Activated CD4-positive, alpha-beta T cell treated with anti-CD3 and anti-CD28 coated beads, Interleukin-2, amount 50 U/mL, for 4 hours (primary cell): ENCODE measurements around the gene NCEH1.
"Not testable (repeated sequence)": the region's sequence is repeated elsewhere in the genome, so short reads cannot be mapped to it uniquely, and the experiment has no call there.

Experiments
- DNase-seq, 2 experiments: peaks; one replicate each; pipeline ENCODE4 v3.0.0-alpha.2; 2020

NCEH1 gene

GRCh38 chr3:172710664-172711453 lies at the start of gene NCEH1:
NCEH1 (minus strand) TSS chr3:172711067; CDS start chr3:172710984, 83 bp downstream.
- peak; percentile 52 to 53 for DNase-seq

DNA sequence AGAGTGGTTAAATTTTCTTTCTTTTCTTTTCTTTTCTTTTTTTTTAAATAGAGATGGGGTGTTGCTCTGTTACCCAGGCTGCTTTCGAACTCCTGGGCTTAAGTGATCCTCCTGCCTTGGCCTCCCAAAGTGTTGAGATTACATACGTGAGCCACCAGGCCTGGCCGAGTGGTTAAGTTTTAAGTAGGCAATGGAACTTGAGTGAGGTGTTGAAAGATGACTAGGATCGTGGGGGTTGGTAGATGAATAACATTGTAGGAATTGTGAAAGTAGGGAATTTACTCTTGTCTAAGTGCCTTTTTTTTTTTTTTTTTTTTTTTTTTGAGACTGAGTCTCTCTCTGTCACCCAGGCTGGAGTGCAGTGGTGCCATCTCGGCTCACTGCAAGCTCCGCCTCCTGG lies 49.5 kb upstream of the NCEH1 start:
- DNase-seq: not testable (repeated sequence)

- DNase-seq: no peak
These were observed 42.3 kb upstream of the NCEH1 start for GRCh38 chr3:172753125-172753524.

DNA sequence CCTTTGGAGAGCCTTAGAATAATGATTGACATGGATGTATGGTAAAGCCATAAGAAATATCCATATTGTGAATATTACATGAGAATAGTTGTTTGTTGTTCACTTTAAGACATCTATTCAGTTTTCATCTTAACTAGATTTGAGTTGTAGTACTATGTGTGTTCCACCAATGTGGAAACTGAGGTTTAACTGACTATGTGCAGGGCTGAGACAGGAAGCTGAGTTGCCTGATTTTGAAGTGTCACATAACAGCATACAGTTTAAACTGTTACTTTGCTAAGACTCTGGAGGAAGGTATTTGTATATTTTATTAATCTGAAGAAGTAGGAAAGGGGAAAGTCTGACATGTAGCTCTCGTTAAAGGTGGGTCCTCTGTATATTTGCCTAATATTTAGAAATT lies 41.8 kb upstream of the NCEH1 start:
- DNase-seq: no peak

GRCh38 chr3:172751175-172751704 lies 40.4 kb upstream of the NCEH1 start:
- DNase-seq: no peak

GRCh38 chr3:172750368-172751174 lies 39.7 kb upstream of the NCEH1 start, which contains the start of gene ECT2:
ECT2 (plus strand) TSS chr3:172750726; CDS start chr3:172754531, 3,805 bp downstream.
- peak; percentile 96 to 97 for DNase-seq

- no peak for DNase-seq
These were observed 39.2 kb upstream of the NCEH1 start for GRCh38 chr3:172750069-172750367.

DNA sequence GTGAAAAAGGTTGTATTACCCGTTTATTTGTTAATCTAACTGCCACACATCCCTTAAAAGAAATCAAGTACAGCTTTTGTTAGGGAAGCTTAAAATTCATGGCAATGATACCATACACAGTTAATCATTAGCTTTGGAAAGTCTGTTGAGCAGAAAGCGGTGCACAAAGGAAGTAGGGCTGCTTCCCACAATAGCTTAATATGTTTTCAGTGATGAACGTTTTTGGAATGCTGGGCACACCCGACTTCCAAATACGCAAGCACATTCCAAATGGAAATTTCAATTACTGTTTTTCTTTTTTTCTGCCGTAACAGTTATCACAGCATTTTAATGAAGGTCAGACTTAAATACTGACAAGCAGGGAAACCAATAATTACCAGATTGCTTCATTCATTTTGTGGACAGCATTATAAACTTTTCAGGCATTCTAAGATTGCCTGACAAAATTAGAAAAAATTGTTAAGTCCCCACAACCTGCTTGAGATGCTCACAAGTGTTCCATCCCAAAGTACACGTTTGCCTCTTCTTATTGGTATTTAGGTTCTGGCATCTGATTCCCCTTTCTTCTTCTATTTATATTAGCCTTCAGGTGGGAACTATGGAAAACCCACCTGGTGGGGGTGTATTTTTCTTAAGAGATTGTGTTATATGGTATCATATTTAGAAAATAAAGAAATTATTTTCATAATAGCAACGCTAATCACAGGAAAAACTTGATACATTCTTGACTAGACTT lies 38.5 kb upstream of the NCEH1 start:
- no peak for DNase-seq

GRCh38 chr3:172746475-172746874 lies 35.6 kb upstream of the NCEH1 start:
- no peak for DNase-seq

DNA sequence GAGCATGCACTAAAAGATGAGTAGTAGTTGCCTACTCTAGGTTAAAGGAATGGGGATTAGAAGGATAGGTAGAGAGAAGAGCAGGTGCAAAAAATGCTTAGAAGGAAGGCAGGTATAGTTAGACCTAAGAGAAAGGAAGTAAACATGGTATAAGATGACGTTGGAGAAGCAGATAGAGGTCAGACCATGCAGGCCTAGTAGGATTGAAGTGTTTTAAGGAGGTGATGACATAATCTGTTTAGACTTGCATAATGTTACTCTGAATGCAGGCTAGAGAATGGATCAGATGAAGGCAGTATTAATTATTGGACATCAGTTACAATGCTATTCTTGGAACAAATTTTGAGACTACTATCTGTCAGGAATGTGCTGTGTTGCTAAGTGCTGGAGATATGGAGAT lies 28.6 kb upstream of the NCEH1 start:
- DNase-seq: no peak

DNA sequence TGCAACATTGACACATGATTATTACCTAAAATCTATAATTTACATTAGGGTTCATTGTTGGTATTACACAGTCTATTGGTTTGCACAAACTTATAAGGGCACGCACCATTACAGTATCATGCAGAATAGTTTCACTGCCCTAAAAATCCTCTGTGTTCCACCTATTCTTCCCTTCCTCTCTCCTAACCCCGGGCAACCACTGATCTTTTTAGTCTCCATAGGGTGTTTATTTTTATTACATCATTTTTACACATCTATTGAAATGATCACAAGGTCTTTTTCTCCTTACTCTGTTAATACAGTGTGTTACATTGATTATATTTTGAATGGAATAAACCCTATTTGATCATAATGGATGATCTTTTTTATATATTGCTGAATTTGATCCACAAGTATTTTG lies 24.1 kb upstream of the NCEH1 start:
- DNase-seq: no peak

DNA sequence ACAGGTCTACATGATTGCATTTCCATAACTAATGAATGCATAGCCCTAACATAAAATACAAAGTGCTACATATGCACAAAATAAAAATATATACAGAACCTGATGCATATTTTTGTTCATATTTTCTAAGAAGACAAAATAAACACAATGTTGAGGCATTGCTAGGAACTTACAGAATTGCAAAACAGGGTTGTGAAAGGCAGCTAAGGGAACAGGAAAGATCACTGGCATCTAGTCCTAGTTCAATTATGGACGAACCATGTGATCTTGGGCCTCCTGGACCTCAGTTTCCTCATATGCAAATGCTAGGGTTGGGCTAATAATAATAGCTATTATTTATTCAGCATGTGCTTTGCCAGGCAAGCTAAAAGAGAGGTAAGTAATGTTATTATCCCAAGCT lies 15.5 kb upstream of the NCEH1 start:
- no peak for DNase-seq

DNA sequence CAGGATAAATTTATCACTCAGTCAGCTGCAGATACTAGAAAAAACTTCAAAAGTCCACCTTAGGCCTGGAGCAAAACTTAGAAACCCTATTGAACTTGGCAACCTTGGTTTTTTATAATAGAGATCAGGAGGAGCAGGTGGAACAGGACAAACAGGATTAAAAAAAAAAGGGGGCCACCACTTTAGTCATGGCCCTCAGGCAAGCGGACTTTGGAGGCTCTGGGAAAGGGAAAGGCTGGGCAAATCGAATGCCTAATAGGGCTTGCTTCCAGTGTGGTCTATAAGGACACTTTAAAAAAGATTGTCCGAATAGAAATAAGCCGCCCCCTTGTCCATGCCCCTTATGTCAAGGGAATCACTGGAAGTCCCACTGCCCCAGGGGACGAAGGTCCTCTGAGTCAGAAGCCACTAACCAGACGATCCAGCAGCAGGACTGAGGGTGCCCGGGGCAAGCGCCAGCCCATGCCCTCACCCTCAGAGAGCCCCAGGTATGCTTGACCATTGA lies 11.7 kb upstream of the NCEH1 start:
- DNase-seq: not testable (repeated sequence)

DNA sequence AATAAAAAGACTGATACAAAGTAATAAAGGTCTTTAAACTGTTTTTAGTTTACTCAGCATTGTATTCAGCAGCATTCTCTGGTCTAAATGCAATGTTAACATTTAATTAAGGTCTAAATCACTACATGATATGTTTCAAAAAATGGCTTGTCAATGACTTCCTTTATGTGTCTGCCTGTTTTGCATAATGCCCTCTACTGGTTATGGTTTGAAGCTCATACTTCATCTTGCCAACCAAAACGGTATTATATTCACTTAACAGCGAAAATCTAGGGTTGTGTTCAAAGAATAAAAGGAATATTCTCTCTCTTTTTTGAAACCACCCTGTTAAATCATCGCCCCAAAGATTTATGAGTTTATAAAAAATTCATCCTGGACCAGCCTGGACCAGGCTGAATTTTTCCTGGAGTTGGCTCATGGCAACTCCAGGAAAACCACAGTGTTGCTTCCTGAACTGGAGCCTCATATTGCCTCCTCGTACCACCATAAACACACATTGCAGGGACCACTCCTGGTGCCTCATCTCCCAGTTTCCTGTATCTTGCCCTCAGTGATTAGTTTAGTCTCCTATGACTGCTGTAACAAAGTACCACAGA lies 6.7 kb upstream of the NCEH1 start:
- no peak for DNase-seq

GRCh38 chr3:172716476-172716875 lies 5.6 kb upstream of the NCEH1 start:
- no peak for DNase-seq

- DNase-seq: no peak
These were observed 2.4 kb upstream of the NCEH1 start for GRCh38 chr3:172713316-172713715.

- no peak for DNase-seq
These were observed 558 bp upstream of the NCEH1 start for GRCh38 chr3:172711454-172711795.

DNA sequence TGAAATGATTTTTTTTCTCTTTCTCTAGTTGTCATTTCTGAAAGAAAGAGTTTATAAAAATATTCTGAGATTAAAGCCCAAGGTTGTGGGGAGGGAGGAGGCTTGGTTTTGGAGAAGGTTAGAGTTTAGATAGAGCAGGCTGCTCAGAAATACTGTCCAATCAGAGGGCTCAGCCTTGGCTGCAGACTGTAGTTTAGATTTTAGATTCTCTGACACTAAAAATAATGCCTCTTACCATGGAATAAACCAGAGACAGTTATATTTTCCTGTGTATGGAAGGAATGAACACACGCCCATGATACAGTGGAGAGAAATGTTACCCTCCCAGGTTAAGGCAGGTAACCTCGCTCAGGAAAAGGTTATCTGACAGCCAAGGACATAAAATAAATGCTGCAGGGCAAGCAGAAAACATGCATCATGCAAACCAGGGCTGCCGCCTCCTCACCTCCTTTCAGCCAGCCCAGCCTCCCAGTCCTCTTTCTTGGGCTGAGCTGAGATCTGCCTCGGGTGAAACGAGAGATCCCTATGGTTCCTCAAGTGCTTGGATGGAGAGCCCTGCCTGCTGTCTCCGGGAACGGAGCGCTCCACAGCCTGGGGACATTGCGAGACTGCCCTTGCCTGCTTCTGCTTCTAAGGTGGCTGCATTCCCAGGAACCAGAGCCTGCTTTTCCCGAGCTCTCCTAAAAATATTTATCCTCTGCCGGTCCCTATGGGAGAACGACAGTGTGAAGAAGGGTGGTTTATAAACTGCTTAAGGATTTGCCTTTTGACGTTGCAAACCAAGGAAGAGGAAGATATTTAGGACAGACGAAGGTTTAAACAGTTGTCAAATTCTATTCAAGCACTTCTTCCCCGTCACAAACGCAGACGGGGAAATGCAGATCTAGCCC lies 848 bp downstream of the NCEH1 start:
- DNase-seq: peak in 1 of 2 experiments; percentile 1

DNA sequence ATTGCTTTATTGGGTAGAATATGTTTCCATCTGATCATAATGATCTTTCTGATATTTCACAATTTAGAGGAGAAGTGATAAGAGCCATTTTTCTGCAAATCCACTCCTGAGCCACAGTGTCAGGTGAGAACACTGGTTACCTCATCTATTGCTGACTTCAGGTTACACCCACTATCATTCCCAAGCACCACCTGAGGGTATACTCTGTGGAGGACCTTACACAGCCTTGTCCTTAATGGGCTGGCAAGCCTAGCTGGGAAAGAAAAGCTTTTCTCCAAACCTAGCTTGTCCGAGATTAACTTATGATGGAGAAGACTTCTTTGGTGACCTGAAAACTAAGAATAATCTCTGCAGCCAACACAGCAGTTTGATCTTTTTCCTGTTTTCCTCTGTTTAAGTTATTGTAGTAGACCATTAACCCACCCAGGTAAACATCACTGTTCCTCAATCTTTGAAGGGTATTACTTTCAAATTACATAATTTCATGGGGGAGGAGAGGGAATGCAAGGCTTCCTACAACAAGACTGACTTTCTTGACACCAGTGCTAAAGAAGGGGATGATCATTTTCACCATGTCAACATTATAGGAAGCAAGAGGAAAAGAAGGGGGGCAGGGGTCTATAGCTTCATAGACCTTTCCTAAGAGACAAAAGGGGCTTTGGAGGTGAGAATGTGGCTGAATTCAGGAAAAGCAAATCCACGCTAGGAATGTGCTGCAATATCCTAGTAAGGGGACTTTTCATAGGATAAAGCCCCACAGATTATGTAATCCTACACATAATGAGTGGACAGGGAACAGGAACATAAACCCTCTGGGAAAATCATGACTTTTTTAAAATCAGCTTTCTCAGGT lies 1.7 kb downstream of the NCEH1 start:
- no peak for DNase-seq

- no peak for DNase-seq
These were observed 2.9 kb downstream of the NCEH1 start for GRCh38 chr3:172707967-172708366.

- DNase-seq: no peak
These were observed 3.8 kb downstream of the NCEH1 start for GRCh38 chr3:172707030-172707429.
